Measurements from ENCODE around the gene ZNF878. TPM values are rescaled to one million over a fixed set of nuclear protein-coding genes. Genes with fewer than 3 reads are reported as not detected.

Gene ZNF878
- total and polyA plus RNA-seq, 2 donors (not counting 3 experiments of a cell fraction or from before 2014, with no cell fraction given): 0.51 TPM; not detected in 1

DNA sequence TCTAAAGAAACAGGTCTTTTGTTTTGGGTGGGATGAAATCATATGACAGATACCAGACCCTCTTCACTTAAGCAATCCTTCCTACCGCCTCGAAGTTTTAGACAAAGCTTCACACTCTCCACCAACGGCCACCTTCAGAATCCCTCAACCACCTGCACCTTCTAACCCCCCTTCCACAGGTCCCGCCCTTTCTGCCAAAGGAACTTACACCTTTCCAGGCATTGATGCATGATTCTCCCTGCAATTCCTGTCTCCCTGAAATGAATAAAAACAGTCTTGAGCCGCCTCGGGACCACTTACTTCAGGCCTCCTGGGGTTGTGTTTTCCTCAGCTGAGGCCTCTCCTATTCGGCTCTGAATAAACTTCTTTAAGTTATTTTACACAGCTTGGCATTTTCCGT, 18.1 kb downstream of the ZNF878 start:
- no peak overlapping the region for H2AFZ ChIP-seq (ENCODE audit: low read depth, low read length)
- BruUV-seq (replicated peaks): TSS peak; percentile 33
- H3K4me3 ChIP-seq (replicated peaks in 1 of 3; ENCODE audit: insufficient read depth in 1 of 3, low read depth in 1 of 3, low read length in 3 of 3): peak overlapping the region in 1 of 3 experiments; percentile 87
- no peaks in the 10 kb centered on the region for H3K9me3 ChIP-seq (replicated peaks; ENCODE audit: control insufficient read depth, insufficient read depth, low read length)
- no peaks in the 10 kb centered on the region for H3K9me1 ChIP-seq (replicated peaks; ENCODE audit: control insufficient read depth, extremely low read depth, insufficient read depth, low read length)
- peak overlapping the region; percentile 98 for H3K4me2 ChIP-seq (ENCODE audit: insufficient read depth, low read length)
- no peak for DNase-seq (ENCODE audit: low read depth, low spot score)
- no peak for FAIRE-seq
- dilution Hi-C loops (cut with MboI; ENCODE audit: extremely low pct_ligation_motif_present, low sequenced_read_pairs) (no loop called here), intact Hi-C loops (cut with micrococcal nuclease) (no loop called here)
- ChIA-PET CTCF (no interaction called here), POLR2A (no interaction called here)
- no peaks in the 10 kb centered on the region for H3K27me3 ChIP-seq (ENCODE audit: control insufficient read depth in 2 of 2, insufficient read depth in 2 of 2, low read length in 2 of 2)
- H3K9ac ChIP-seq (replicated peaks; ENCODE audit: extremely low read depth, insufficient read depth, low read length): no peak overlapping the region
- H3K27ac ChIP-seq (ENCODE audit: insufficient read depth, low read depth, low read length): no peak overlapping the region
- TF ChIP-seq JUN (IDR thresholded peaks at IDR 0.05; ENCODE audit: borderline replicate concordance, insufficient read depth, insufficient read length, low read depth) (no peak), MYC (IDR thresholded peaks at IDR 0.05; ENCODE audit: low read depth, low read length) (no peak), POLR2AphosphoS5 (IDR thresholded peaks at IDR 0.05; ENCODE audit: insufficient read depth, low read depth, low read length) (no peak), GATA2 (IDR thresholded peaks at IDR 0.05; ENCODE audit: insufficient read depth, insufficient read length, low read depth, low read length) (no peak), FOS (IDR thresholded peaks at IDR 0.05; ENCODE audit: borderline replicate concordance, insufficient read depth, low read length) (no peak), CTCF (IDR thresholded peaks at IDR 0.05; ENCODE audit: extremely low read depth in 1 of 2, insufficient read depth in 1 of 2, low read depth in 1 of 2, low read length in 2 of 2) (no peak), EZH2 (IDR thresholded peaks at IDR 0.05; ENCODE audit: borderline replicate concordance, low read depth, low read length, severe bottlenecking) (no peak), POLR2A (IDR thresholded peaks at IDR 0.05; ENCODE audit: low read depth, low read length) (no peak)
- TF ChIP-seq, protein P1, sequence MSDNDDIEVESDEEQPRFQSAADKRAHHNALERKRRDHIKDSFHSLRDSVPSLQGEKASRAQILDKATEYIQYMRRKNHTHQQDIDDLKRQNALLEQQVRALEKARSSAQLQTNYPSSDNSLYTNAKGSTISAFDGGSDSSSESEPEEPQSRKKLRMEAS (IDR thresholded peaks at IDR 0.05; ENCODE audit: insufficient read depth, insufficient read length): no peak
- H3K4me1 ChIP-seq (ENCODE audit: control insufficient read depth, extremely low read depth, insufficient read depth, low read length): peaks cover 2% of the 10 kb centered on the region
- no peaks in the 10 kb centered on the region for H3K36me3 ChIP-seq (ENCODE audit: control insufficient read depth in 2 of 2, extremely low read depth in 1 of 2, insufficient read depth in 2 of 2, low read length in 2 of 2)
- H3K79me2 ChIP-seq (ENCODE audit: control insufficient read depth, insufficient read depth, low read length): no peaks in the 10 kb centered on the region
- H4K20me1 ChIP-seq (replicated peaks; ENCODE audit: control insufficient read depth, extremely low read depth, insufficient read depth, low read length): no peaks in the 10 kb centered on the region

Data from endothelial cell of umbilical vein (primary cell).